ENCODE results near the gene CASP6.

- no peak for TF ChIP-seq EP300 (IDR thresholded peaks at IDR 0.05; ENCODE audit: low read depth)
- no peak for TF ChIP-seq CTCF (IDR thresholded peaks at IDR 0.05)
- TF ChIP-seq POLR2A (IDR thresholded peaks at IDR 0.05): no peak
- no peak for TF ChIP-seq POLR2AphosphoS5 (IDR thresholded peaks at IDR 0.05)
Measured at GRCh38 chr4:109682875-109683274, 20.4 kb downstream of the CASP6 start.

Data from transverse colon (tissue), 4 donors.